Prostate gland (tissue), 1 donor: ENCODE measurements around the gene PAQR6.
"Not testable (repeated sequence)": the region's sequence is repeated elsewhere in the genome, so short reads cannot be mapped to it uniquely, and the experiment has no call there.

ENCODE experiments used
- POLR2A ChIP-seq: fragments of 450-650 bp; IDR thresholded peaks from one replicate; pipeline ENCODE4 v1.6.1; 2016; ENCODE audit warnings: antibody characterized with exemption, mild to moderate bottlenecking
- POLR2AphosphoS5 ChIP-seq: sonication (generic); formaldehyde crosslinking; IDR thresholded peaks from one replicate; pipeline ENCODE4 v1.6.1; 2017; ENCODE audit warnings: antibody characterized with exemption

DNA sequence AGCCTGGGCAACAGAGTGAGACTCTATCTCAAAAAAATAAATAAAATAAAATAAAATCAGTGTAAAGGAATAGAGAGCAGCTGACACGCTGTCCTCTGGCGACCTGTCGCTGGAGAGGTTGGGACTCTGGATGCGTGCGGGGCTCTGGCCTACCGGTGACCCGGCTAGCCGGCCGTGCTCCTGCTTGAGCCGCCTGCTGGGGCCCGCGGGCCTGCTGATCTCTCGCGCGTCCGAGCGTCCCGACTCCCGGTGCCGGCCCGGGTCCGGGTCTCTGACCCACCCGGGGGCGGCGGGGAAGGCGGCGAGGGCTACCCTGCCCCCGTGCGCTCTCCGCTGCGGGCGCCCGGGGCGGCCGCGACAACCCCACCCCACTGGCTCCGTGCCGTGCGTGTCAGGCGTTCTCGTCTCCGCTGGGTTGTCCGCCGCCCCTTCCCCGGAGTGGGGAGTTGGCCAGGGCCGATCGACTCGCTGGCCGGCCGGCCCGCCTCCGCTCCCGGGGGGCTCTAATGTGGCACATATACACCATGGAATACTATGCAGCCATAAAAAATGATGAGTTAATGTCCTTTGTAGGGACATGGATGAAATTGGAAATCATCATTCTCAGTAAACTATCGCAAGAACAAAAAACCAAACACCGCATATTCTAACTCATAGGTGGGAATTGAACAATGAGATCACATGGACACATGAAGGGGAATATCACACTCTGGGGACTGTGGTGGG is 31.3 kb downstream of the PAQR6 start:
- not testable (repeated sequence) for TF ChIP-seq POLR2AphosphoS5, POLR2A
